IPS DF 6.9 (cell line): ENCODE data around the gene TCERG1.
"Not testable (repeated sequence)": the region's sequence is repeated elsewhere in the genome, so short reads cannot be mapped to it uniquely, and the experiment has no call there.

Source experiments
- DNase-seq: peaks from one replicate; pipeline ENCODE4 v3.0.0-alpha.2; 2013; ENCODE audit warnings: low read depth, low spot score
- H3K27ac ChIP-seq: one replicate; pipeline ENCODE4 v1.5.1; 2013; ENCODE audit warnings: low read length, control low read depth
- H3K27me3 ChIP-seq: 2 replicates; pipeline ENCODE4 v1.6.1; 2013; ENCODE audit warnings: mild to moderate bottlenecking, low read length; ENCODE audit not compliant: control insufficient read depth, insufficient read depth
- H3K36me3 ChIP-seq: 2 replicates; pipeline ENCODE4 v1.6.1; 2013; ENCODE audit warnings: low read length; ENCODE audit not compliant: control insufficient read depth, insufficient read depth
- H3K4me1 ChIP-seq: 2 replicates; pipeline ENCODE4 v1.6.1; 2013; ENCODE audit warnings: low read length; ENCODE audit not compliant: control insufficient read depth, insufficient read depth
- H3K4me3 ChIP-seq: 2 replicates; pipeline ENCODE4 v1.5.1; 2013; ENCODE audit warnings: mild to moderate bottlenecking, low read length
- H3K9me3 ChIP-seq: 2 replicates; pipeline ENCODE4 v1.6.1; 2013; ENCODE audit warnings: low read length, inconsistent platforms; ENCODE audit not compliant: control insufficient read depth, insufficient read depth
- WGBS: extraction: QIAGEN DNeasy Blood & Tissue Kit; methylation state at CpG from one replicate; pipeline ENCODE4 v1.1.7; 2013; ENCODE audit warnings: mixed read lengths, missing lambda C conversion rate; ENCODE audit not compliant: insufficient read length, insufficient coverage; 5-methylcytosine and 5-hydroxymethylcytosine counted together

TCERG1 gene

DNA sequence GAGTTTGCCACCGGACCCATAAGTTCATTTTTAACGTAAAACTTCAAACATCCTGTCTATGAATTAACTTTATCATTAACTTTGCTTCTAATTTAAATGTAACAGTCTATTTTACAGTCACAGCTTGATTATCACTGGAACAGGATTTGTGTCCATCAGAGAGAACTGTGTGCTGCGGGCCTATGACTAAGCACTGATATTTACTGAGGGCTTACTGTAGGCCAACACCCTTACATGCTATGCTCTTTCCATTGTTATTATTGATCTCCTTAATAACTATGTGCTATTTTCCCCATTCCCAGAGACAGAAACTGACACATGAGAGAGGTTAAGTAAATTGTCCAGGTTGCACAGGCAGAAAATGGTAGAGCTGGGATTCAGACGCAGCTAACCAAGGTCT, 92.8 kb downstream of the TCERG1 start:
- Histone ChIP-seq H3K4me1 (no peaks in the 10 kb centered on the region), H3K4me3 (no peak overlapping the region), H3K27me3 (no peaks in the 10 kb centered on the region), H3K27ac (no peak overlapping the region), H3K9me3 (no peaks in the 10 kb centered on the region), H3K36me3 (no peaks in the 10 kb centered on the region)
- no peak for DNase-seq
- no CpG with 5 or more reads among the region's 4 CpGs for WGBS

- Histone ChIP-seq H3K36me3 (no peaks in the 10 kb centered on the region), H3K27me3 (no peaks in the 10 kb centered on the region), H3K4me1 (no peaks in the 10 kb centered on the region), H3K9me3 (no peaks in the 10 kb centered on the region), H3K27ac (no peak overlapping the region), H3K4me3 (no peak overlapping the region)
- no CpG with 5 or more reads among the region's 2 CpGs for WGBS
- DNase-seq = no peak
These were observed 93.3 kb downstream of the TCERG1 start for GRCh38 chr5:146540414-146540813.

DNA sequence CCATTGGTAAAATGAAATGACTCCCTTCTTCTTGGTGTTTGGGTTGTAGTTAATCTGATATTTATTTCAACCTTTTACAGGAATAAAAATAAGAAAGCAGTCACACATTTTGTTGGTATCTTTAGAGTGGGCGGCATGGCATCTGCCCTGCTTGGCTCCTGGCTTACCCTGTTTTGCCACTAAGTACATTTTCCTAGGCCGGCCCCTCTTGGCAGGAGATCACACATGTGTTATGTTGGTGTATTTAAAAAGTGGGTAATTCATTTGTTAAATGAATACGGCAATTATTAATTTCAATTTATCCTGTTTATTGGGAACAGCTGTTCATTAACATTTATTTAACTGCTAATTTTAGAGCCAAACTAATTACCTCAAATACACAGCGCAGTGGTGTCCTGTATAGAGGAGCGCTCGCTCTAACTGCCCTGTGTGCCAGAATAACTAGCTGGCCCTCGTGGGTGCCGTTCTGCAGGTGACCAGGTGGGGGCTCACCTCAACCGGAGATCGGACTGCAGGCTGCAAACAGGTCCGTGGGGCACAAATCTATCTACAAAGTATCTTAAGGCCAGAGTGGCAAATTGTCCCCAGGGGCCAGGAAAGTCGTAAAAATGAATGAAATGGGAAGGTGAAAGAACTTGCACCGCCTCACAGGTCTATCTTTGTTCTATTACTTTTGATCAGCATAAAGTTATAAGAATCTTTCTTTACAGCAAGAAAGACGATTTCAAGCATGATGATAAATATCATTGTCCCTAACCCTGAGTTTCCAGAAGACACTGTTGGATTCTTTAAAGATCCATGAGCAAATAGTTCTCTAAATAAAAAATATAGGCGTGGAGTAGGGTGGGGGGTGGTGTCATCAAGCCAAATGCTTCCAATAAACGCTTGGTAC, 95.1 kb downstream of the TCERG1 start:
- H3K27ac ChIP-seq = no peak overlapping the region
- H3K36me3 ChIP-seq = no peaks in the 10 kb centered on the region
- H3K4me3 ChIP-seq = no peak overlapping the region
- H3K9me3 ChIP-seq = no peaks in the 10 kb centered on the region
- H3K27me3 ChIP-seq = no peaks in the 10 kb centered on the region
- no CpG with 5 or more reads among the region's 16 CpGs for WGBS
- H3K4me1 ChIP-seq = no peaks in the 10 kb centered on the region
- DNase-seq = peak; percentile 64

DNA sequence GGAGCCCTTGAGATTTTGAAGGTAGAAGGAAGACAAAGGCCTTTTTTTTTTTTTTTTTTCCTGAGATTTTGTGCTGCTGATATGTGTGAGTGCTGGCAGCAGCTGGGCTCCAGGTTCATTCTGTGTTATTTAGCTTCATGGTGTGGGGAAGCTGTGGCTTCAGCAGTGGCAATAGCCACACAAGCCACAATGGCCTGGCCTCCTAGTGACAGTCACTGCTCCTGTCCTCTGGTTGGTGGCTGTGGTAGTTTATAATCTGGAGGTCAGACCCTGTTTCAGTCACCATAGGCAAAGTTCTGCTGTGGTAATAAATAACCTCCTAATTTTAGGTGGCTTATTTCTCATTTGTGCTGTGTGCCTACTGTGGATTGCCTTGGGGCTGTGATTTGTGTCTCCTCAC, 97.1 kb downstream of the TCERG1 start:
- H3K4me3 ChIP-seq = no peak overlapping the region
- H3K9me3 ChIP-seq = no peaks in the 10 kb centered on the region
- H3K36me3 ChIP-seq = no peaks in the 10 kb centered on the region
- H3K27me3 ChIP-seq = no peaks in the 10 kb centered on the region
- no peak for DNase-seq
- no peak overlapping the region for H3K27ac ChIP-seq
- H3K4me1 ChIP-seq = no peaks in the 10 kb centered on the region

- Histone ChIP-seq H3K9me3 (no peaks in the 10 kb centered on the region), H3K4me3 (no peak overlapping the region), H3K36me3 (no peaks in the 10 kb centered on the region), H3K27me3 (no peaks in the 10 kb centered on the region), H3K27ac (no peak overlapping the region), H3K4me1 (no peaks in the 10 kb centered on the region)
- DNase-seq = no peak
- no CpG with 5 or more reads among the region's 2 CpGs for WGBS
These were observed 101.8 kb downstream of the TCERG1 start for GRCh38 chr5:146548781-146549449.

DNA sequence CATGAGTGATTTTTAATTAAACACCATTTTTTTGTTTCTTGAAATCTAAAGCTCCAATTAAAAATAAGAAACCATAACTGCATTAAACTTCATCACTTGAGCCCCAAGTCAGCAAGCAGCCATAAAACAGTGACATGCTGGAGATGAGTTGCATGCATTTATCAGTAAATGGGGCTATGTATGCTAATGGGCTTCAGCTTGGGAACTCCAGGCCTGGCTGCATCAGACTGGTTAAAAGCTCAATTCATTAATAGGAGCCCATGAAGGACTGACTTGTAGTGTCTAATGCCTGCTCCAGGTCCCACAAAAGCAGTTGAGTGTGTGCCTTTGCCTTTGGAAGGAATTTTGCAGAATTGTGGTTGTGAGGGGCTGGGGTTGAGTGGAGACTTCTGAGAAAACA, 102.5 kb downstream of the TCERG1 start:
- no peaks in the 10 kb centered on the region for H3K27me3 ChIP-seq
- no peak for DNase-seq
- H3K36me3 ChIP-seq = no peaks in the 10 kb centered on the region
- H3K9me3 ChIP-seq = no peaks in the 10 kb centered on the region
- no peak overlapping the region for H3K4me3 ChIP-seq
- H3K4me1 ChIP-seq = no peaks in the 10 kb centered on the region
- H3K27ac ChIP-seq = no peak overlapping the region

- Histone ChIP-seq H3K27me3 (no peaks in the 10 kb centered on the region), H3K4me1 (no peaks in the 10 kb centered on the region), H3K36me3 (no peaks in the 10 kb centered on the region), H3K27ac (no peak overlapping the region), H3K4me3 (no peak overlapping the region), H3K9me3 (no peaks in the 10 kb centered on the region)
- no CpG with 5 or more reads among the region's 3 CpGs for WGBS
- DNase-seq = no peak
These were observed 106.3 kb downstream of the TCERG1 start for GRCh38 chr5:146553446-146553845.

DNA sequence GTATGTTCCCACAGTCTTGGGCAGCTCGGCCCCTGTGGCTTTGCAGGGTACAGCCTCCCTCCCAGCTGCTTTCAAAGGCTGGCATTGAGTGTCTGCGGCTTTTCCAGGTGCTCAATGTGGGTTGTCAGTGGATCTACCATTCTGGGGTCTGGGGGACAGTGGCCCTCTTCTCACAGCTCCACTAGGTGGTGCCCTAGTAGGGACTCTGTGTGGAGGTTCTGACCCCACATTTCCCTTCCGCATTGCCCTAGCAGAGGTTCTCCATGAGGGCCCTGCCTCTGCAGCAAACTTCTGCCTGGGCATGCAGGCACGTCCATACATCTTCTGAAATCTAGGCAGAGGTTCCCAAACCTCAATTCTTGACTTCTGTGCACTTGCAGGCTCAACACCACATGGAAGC, 109.8 kb downstream of the TCERG1 start:
- H3K27ac ChIP-seq, H3K9me3 ChIP-seq, DNase-seq, H3K36me3 ChIP-seq, H3K4me3 ChIP-seq, H3K27me3 ChIP-seq, H3K4me1 ChIP-seq: not testable (repeated sequence)
- WGBS = no CpG with 5 or more reads among the region's 4 CpGs

DNA sequence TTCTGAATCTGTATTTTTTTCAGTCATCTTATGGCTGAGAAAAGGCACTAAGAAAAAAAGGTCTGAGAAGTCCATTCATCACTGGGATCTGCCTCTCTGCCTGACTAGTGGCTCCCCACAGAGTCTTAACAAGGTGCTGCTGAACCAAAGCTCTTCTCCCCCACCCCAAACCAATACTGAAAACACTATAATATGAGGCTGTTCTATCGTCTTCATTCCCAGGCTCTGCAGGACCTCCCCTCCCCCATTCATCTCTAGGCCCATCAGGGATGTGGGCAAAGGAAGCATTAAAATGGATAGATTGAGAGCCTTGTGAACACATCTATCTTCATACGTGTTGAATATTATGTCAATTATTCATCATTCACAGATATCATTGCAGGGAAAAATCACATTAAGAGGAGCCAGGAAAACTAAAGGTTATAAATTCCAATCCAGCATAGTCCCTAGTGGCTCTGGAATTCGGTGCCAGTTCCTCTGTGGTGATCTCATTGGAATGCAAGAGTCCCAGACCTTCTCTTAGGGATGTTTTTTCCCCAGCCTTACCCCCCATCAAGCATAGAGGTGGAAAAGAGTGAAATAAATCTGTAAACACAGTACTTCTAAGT, 113.2 kb downstream of the TCERG1 start:
- Histone ChIP-seq H3K9me3 (no peaks in the 10 kb centered on the region), H3K36me3 (no peaks in the 10 kb centered on the region), H3K27ac (no peak overlapping the region), H3K27me3 (no peaks in the 10 kb centered on the region), H3K4me3 (no peak overlapping the region), H3K4me1 (peaks cover 2% of the 10 kb centered on the region; the same call in 1 of the 2 replicates)
- WGBS = no CpG with 5 or more reads among the region's 3 CpGs
- DNase-seq = no peak
